H1 (cell line): ENCODE measurements around the gene C1orf210. TPM values are rescaled to one million over a fixed set of nuclear protein-coding genes. Genes with fewer than 3 reads are reported as not detected.

Experiments used
- CHD1 ChIP-seq: IDR thresholded peaks from 2 replicates; pipeline ENCODE4 v1.6.1; 2012; ENCODE audit warnings: low read depth, low read length, improper control_type of control experiment
- CHD7 ChIP-seq: fragments of 300-600 bp; sonication (generic); IDR thresholded peaks from 2 replicates; pipeline ENCODE4 v1.7.1; 2012; ENCODE audit warnings: low read length, moderate library complexity, mild to moderate bottlenecking, inconsistent platforms; ENCODE audit not compliant: insufficient replicate concordance
- EGR1 ChIP-seq: IDR thresholded peaks from 2 replicates; pipeline ENCODE4 v1.6.1; 2011; ENCODE audit warnings: low read depth, low read length, borderline replicate concordance
- EP300 ChIP-seq, 2 experiments: IDR thresholded peaks; 1 replicate in 1 of 2; 2 replicates in 1 of 2; pipeline ENCODE4 v1.6.1; 2011 to 2012; ENCODE audit warnings: low read depth in 2 of 2, low read length in 2 of 2, mild to moderate bottlenecking in 2 of 2, borderline replicate concordance in 1 of 2, inconsistent platforms in 1 of 2, moderate library complexity in 1 of 2
- KDM5A ChIP-seq: fragments of 200-600 bp; IDR thresholded peaks from 2 replicates; pipeline ENCODE4 v1.7.1; 2012; ENCODE audit warnings: mild to moderate bottlenecking, low read length, inconsistent platforms, mixed read lengths
- NRF1 ChIP-seq: IDR thresholded peaks from 2 replicates; pipeline ENCODE4 v1.6.1; 2011; ENCODE audit warnings: mild to moderate bottlenecking, low read depth, low read length, improper control_type of control experiment
- POLR2A ChIP-seq, 2 experiments: IDR thresholded peaks; 1 replicate in 1 of 2; 2 replicates in 1 of 2; pipeline ENCODE4 v1.6.1; 2011; ENCODE audit warnings: low read depth in 2 of 2, low read length in 2 of 2, mild to moderate bottlenecking in 2 of 2; ENCODE audit errors: control extremely low read depth in 1 of 2
- RXRA ChIP-seq: IDR thresholded peaks from 2 replicates; pipeline ENCODE4 v1.6.1; 2011; ENCODE audit warnings: low read depth, mild to moderate bottlenecking, low read length, moderate library complexity; ENCODE audit not compliant: insufficient read depth
- polyA plus RNA-seq, 7 experiments: library from polyadenylated mRNA; depleted of rRNA in 3 of 7; stranded (reverse) in 5 of 7; unstranded in 2 of 7; fragments of >200 nt in 5 of 7; fragments of 200-250 nt in 2 of 7; gene quantifications; 1 replicate in 5 of 7; 2 replicates in 1 of 7; 4 replicates in 1 of 7; pipeline versions ENCODE4 v1.2.1 to v1.2.3, GENCODE V29; 2011 to 2013; ENCODE audit warnings: missing spikeins in 2 of 7, mixed read lengths in 2 of 7
- total RNA-seq: library from RNA; stranded (reverse); fragmentation: NEBNext Ultra II Directional; extraction: Animal tissue kit (Norgen Biotek cat#: 25700); gene quantifications from 2 replicates; pipeline ENCODE4 v1.2.1, GENCODE V29; 2021

The C1orf210 gene
- total and polyA plus RNA-seq, 2 of the 8 experiments (the other 6 are each of a cell fraction or from before 2014, with no cell fraction given), result 12.0 to 27.9 TPM

- TF ChIP-seq CHD7, result no peak
- TF ChIP-seq EP300 (IDR thresholded peaks at IDR 0.05; ENCODE audit: borderline replicate concordance in 1 of 2, low read depth in 2 of 2, low read length in 2 of 2), result no peak
- no peak for TF ChIP-seq RXRA
- no peak for TF ChIP-seq POLR2A (IDR thresholded peaks at IDR 0.05; ENCODE audit: control extremely low read depth in 1 of 2, low read depth in 2 of 2, low read length in 2 of 2)
- TF ChIP-seq KDM5A, result no peak
- TF ChIP-seq EGR1, result no peak
- no peak for TF ChIP-seq CHD1
- TF ChIP-seq NRF1, result no peak
- TF ChIP-seq, all 59 proteins: peak for 0
Observed at GRCh38 chr1:43267818-43268425, 17.5 kb downstream of the C1orf210 start (continued).
